Left hindlimb (tissue), 1 donor: ENCODE data around the gene ATP2B3.

Experiments used
- DNase-seq: peaks from one replicate; pipeline ENCODE4 v3.0.0-alpha.2; 2018

ATP2B3 gene

GRCh38 chrX:153623310-153624029 lies 106.0 kb downstream of the ATP2B3 start:
- no peak for DNase-seq

- no peak for DNase-seq
Observed at GRCh38 chrX:153624196-153625091, 107.0 kb downstream of the ATP2B3 start.

- DNase-seq: no peak
Observed at GRCh38 chrX:153625271-153626024, 108.0 kb downstream of the ATP2B3 start.

GRCh38 chrX:153626025-153626633 lies 108.7 kb downstream of the ATP2B3 start:
- DNase-seq: no peak

GRCh38 chrX:153626863-153627674 lies 109.6 kb downstream of the ATP2B3 start:
- DNase-seq: no peak

- no peak for DNase-seq
Observed at GRCh38 chrX:153627675-153628111, 110.3 kb downstream of the ATP2B3 start.

GRCh38 chrX:153628129-153628528 lies 110.7 kb downstream of the ATP2B3 start:
- DNase-seq: no peak

- DNase-seq: no peak
Observed at GRCh38 chrX:153628665-153629064, 111.2 kb downstream of the ATP2B3 start.

GRCh38 chrX:153631346-153631745 lies 113.9 kb downstream of the ATP2B3 start:
- DNase-seq: no peak

GRCh38 chrX:153631907-153632594 lies 114.6 kb downstream of the ATP2B3 start:
- no peak for DNase-seq
